Amygdala (tissue), 56 donors: ENCODE measurements around the gene DNASE1.

Source experiments
- DNase-seq, 56 donors: peaks; one replicate each; lab custom pipeline; 2025; lab: John Stamatoyannopoulos, UW

The DNASE1 gene

DNA sequence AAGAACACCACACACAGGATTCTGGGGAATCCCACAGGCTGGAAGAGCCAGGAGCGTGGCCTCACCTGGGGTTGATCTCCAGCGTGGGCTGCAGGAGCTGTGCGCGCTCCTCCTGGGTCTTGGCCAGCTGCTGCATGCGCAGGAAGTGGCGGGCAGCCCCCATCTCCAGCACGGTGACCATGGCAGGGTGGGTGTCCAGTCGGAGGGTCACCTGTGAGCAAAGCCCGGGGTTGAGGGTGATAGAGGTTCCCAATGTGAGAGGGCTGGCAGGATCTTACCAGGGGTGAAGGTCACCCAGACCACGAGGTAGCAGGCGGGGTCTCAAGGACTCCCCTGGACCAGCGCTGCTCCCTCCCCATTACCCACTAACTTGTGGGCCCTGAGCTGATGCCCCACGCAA is 7.4 kb downstream of the DNASE1 start:
- DNase-seq, result no peak

DNA sequence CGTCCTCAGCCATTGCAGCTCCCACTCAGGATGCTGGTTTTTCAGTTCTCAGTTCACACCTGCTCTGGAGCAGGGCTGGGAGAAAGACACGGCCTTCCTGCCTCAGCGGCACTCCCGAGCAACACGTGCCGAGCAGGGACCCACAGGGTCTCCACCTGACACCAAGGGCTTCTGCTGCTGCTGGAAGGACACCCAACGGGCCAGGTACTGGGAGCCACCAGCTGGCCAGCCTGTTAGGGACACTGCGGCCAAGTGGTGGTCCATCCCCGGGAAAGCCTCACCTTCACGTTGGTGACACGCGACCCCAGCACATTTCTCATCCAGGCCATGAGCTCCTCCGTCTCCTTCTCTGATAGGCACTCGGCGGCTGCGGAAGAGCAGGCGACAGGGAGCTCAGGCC is 8.1 kb downstream of the DNASE1 start:
- DNase-seq, result no peak

DNA sequence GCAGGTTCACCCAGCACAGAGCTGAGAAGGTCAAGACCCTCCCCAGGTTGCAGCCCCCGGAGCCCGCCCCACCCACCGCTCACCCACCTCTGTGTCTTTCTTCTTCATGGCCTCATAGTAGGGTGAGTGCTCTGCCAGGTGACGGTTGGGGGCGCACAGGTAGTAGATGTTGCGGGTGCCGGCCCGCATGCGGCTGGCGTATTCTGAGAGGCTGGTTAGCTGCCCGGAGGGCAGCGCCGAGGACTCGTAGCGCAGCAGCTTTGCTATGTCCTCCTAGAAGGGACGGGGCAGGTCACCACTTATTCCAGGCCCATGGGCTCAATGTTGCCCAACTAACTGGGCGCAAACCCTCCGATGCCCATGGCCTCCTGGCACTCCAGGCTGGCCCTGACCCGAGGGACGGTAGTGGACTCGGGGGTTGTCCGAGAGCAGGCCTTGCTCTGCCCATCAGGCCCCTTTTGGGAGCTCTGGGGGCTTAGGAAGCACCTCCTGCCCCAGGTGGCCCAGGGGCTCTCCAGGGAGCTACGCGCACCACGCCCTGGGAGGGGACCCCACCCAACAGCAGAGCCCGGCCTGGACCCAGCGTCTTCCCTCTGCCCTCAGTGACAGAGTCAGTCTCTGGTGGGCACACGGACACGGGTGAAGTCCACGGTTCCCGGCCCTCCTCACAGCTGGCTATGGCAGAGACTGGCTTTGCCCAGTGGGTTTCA is 9.9 kb downstream of the DNASE1 start:
- DNase-seq, result no peak

DNA sequence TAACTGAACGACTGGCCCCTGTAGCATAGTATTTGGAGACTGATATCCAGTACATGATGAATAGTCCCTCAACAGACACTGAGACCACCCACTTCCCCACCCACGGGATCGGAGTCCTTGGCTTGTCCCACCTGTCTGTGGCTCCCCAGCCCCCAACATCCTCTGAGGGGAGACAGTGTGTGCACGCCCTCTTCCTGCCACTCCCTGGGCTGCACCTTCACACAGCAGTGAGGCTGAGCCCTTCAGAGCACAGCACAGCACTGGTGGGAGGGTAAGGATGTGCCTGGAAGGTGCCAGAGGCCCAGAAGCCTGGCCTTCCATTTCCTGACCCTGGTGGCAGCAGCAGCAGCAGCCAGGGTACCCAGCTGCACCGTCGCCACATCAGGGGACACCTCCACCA is 11.0 kb downstream of the DNASE1 start:
- DNase-seq, result no peak

DNA sequence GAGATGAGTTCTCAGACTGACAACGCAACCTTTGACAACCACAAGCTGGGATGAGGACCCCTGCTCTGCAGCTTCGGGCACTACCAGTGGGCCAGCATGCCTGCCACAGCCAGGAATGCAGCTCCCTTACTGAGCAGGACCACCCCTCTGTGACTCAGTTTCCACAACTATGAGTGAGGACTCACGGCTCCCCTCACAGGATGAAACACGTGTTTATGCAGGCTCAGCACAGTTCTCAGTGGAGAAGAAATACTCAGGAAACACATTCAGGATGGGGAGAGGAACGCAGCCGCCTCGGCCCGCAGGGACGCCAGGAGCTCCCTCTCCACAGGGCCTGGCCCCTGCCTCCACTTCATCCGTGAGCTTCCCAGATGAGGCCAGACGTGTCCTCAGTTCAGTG is 14.1 kb downstream of the DNASE1 start:
- DNase-seq, result no peak

DNA sequence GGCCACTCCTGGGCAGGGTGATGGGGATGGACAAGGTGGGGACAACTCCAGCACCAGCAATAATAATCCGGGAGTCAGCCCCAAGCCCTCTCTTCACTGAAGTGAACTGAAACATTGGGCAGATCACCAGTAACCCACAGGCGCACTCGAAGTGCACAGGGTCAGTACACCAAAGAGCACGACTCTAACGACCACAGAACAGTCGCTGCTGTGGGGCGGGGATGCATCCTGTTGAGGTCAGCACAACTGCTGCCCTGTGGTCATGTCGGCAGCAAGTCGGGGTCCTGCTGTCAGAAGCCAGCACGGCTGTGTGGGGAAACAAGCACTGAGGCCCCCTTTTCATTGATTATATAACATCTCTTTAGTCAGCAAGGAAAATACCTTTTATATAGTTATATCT is 14.6 kb downstream of the DNASE1 start:
- no peak for DNase-seq

DNA sequence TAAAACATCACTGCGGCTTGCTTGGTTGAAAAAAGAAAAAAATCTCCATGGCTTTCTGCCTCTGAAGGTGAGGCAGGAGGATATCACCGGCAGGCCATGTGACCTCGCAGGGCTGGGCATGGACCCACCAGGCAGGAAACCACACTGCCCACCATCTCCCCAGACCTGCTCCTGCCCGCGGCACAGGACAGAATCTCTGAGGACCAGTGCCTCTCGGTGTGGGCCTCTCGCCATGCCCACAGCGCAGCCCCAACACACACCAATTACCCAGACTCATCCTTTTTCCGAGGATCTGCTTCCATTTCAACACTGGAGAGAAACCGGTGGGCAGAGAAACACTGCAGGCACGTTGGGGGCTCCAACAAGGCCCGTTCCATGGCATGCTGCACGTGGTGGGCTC is 16.2 kb downstream of the DNASE1 start:
- DNase-seq, result no peak

DNA sequence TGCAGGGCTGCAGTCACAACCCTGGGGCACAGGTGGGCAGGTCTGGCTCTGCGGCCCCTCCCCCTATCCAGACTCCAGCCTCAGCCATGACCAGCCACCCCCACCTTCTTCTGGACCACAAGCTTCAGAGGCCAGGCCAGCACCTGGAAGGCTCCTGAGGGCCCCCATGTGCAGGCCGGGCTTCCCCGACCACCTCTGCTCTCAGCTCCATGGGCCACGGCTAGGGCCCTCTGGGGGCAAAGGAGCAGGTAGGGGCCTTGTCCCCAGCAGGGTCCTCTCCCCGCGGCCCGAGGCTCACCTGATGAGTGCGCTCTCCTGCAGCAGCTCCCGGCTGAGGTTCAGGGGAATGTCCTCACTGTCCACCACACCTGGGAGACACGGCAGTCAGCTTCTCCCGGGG is 16.9 kb downstream of the DNASE1 start:
- DNase-seq, result no peak

DNA sequence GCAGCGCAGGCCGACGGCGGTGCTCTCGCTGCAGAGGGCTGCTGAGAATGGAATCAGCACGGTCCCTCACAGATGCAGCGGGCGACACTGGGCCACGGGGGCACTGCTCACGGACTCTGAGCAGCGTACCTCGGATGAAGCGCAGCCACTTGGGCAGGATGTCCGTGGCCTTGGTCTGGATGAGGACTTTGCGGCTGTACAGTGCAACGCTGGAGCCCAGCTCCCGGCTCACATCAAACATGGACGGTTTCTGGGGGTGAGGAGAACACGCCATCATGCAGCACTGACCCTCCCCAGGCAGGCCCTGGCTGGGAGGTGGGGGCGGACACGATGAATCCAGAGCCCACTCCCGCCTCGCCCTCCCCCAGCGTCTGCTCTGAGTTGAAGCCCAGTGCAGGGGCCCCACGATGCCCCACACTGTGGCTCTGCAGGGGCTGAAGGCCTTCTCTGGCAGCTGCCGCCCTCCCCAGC is 18.1 kb downstream of the DNASE1 start:
- no peak for DNase-seq

DNA sequence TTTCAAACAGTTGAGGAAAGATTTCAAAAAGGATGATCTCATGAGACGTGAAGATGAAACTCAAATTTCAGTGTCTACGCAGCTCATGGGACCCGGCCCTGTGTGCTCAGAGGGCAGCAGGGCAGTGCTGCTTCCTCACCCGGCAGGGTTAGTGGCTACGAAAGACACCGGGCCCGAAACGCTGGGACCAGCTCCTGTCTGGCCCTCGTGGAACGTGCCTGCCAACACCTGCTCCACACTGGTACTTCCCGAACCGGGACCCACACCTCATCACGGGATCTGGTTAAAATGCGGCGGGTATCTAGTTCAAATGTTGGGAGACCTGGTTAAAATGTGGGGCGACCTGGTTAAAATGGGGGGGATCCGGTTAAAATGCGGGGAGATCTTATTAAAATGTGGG is 18.7 kb downstream of the DNASE1 start:
- DNase-seq, result no peak

DNA sequence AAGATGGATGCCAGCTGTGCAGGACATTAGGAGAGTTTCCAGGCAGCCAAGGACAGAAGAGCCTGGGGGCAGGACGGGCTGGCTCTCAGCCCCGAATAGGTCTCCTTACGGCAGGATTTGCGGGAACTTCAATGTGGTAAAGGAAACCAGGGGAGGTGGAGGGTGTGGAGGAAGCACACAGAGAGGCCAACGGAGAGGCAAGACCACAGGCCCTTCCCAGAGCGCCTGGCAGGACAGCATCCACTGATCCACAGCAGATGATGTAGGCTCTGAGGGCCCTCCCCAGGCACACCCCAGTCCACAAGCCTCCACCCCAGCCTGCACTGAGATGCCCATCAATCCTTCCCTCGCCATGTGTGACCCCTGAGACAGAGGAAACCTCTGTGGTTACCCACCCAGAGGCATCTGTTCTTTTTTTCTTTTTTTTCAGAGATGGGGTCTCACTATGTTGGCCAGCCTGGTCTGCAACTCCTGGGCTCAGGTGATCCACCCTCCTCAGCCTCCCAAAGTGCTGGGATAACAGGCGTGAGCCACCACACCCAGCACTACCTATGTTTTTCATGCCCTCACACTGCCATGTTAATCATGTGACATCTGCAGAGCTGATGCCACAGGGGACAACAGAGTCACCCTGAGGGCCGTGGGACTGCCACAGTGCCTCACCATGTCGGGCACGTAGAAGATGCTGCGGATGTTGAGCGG is 19.3 kb downstream of the DNASE1 start:
- DNase-seq, result no peak

DNA sequence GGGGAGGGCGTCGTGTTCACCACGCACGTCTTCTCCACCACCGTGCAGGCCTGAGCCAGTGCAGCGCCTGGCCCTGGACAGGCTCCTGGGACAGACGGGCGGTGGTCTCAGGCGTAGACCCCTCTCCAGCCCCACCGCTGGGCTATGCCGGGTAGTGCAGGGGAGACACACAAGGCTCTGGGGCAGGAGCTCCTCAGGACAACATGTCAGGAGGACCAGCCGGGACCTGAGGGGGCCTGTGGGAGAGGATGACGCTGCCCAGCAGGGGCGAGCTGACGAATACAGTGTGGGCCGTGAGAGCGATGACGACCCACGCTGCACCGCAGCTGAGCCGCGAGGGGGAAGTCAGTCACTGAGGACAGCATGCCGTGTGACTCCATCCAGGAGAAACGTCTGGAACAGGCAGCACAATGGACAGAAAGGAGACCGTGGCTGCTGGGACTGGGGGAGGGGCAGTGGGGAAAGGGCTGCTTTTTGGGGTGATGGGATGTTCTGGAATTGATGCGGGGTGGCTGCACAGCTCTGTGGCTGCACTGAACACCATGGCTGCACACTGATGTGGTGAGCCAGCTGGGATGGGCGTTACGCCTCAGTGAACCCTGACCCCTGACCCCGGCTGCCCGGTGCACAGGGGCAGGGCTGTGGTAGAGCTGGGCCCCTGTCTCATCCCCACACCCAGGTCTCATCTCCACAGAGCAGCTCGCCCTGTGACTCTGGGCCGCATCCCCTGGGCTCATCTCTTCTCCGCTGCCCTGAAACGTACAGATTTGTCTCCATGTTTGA is 20.2 kb downstream of the DNASE1 start:
- no peak for DNase-seq

DNA sequence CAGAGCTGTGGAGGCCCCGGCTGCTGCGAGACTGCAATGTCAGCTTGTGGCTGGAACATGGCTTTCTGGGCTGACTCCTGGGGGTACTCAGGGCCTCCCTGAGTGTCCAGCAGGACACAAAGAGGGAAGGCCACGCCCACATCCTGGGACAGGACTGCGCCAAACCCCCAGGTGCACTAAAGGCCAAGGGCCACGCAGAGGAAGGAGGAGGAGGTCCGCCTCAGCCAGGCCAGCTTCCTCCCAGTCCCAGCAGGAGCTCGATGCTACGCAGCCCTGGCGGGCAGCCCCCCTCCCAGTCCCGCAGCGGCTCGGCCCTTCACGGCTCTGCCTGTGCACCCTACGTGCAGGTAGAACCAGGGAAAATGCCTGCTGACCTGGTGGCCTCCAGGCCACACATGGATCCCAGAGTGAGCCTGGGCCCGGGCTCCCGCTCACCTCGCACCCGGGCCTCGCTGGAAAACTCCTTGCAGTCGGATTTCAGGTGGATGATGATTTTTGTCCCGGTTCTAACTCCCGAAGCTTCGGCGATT is 21.2 kb downstream of the DNASE1 start:
- DNase-seq, result no peak

DNA sequence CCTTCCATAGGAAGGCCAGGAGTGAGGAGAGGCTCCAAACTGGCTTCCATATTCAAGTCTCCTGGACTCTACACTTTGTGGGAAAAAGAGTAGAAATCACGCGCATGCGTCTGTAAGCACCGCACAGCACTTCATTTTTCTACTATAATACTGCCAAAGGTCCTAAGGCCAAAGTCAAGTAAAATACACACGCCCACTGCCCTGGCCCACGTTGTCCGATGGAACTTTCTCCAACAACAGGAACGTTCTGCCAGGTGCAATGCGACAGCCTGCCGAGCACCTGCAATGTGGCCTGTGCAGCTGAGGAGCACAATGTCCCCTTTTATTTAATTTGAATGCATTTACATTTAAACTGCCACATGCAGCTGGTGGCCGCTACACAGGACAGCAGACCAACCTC is 23.5 kb downstream of the DNASE1 start:
- DNase-seq, result no peak

DNA sequence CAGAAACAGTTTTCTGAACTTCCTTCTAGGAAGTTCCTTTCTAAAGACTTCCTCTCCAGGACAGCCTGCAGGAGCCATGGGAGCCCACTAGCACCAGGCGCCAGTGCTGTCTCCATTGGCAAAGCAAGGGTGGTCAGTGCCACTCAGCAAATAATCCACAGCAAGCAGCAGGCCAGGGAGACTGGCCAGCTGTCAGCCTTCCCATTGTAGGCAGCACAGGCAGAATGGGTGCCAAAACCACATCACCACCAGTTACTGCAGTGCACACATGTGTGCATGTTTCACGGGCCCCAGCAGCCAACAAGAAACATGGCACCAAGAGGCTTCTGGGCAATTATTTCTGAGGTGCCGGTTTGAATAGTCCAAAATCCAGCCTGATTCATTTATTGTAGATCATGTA is 26.7 kb downstream of the DNASE1 start:
- DNase-seq, result peak in 28 of 56 donors; percentile 3 to 56 (median 24)

DNA sequence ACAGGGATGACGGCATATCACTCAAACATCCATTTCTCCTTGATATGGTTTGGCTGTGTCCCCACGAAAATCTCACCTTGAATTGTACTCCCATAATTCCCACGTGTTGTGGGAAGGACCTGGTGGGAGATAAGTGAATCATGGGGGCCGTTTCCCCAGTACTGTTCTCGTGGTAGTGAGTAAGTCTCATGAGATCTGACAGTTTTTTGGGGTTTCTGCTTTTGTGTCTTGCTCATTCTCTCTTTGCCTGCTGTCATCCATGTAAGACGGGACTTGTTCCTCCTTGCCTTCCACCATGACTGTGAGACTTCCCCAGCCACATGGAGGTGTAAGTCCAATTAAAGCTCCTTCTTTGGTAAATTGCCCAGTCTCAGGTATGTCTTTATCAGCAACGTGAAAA is 32.5 kb downstream of the DNASE1 start:
- no peak for DNase-seq

DNA sequence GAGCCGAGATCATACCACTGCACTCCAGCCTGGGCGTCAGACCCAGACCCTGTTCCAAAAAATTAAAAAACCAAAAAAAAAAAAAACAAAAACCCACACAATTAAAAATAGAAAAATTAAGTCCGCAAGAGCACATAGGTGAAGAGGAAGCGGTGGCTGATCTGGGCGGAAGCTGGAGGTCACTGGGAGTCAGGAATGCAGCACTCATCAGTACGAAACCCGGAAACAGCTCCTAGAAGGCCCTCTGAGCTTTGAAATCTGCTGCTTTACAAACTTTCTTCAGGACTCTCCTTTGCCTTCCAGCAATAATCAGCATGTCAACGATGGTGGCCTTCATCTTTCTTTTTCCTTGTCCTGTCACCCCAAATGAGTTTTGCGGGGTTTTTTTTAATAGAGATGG is 33.3 kb downstream of the DNASE1 start:
- no peak for DNase-seq

DNA sequence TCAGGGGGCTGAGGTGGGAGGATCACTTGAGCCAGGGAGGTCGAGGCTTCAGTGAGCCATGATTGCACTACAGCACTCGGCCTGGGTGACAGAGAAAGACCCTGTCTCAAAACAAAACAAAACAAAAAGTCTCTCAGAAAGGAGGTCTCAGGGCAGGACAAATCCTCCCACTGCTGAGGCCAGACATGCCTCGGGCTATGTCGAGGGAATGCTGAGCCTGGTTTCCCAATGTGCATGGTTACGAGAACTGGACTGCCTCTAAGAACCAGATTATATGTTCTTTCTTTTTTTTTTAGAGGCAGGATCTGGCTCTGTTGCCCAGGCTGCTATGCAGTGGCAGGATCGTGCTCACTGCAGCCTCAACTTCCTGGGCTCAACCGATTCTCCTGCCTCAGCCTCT is 35.2 kb downstream of the DNASE1 start:
- no peak for DNase-seq

DNA sequence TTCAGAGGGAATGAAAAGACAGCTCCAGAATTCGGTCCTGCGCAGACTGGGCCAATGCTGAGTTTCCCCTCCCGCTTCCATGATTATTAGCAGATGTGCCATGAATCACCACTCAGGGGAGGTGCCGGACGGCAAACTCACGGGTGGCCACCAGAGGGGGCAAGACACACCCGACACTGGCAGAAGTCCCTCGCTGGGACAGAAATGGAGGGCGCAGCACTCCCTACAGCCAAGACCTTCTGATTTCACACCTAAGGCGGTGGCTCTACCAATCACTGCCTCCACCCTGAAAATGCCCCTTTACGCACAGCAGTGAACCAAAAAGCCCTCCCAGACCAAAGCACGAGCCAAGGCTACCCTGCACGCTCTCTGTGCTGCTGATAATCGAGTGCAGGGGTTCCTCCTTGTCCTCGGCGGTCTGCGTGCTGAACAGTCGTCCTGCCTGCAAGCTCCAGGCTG is 36.0 kb downstream of the DNASE1 start:
- DNase-seq, result peak; percentile 30 to 97 (median 81)

DNA sequence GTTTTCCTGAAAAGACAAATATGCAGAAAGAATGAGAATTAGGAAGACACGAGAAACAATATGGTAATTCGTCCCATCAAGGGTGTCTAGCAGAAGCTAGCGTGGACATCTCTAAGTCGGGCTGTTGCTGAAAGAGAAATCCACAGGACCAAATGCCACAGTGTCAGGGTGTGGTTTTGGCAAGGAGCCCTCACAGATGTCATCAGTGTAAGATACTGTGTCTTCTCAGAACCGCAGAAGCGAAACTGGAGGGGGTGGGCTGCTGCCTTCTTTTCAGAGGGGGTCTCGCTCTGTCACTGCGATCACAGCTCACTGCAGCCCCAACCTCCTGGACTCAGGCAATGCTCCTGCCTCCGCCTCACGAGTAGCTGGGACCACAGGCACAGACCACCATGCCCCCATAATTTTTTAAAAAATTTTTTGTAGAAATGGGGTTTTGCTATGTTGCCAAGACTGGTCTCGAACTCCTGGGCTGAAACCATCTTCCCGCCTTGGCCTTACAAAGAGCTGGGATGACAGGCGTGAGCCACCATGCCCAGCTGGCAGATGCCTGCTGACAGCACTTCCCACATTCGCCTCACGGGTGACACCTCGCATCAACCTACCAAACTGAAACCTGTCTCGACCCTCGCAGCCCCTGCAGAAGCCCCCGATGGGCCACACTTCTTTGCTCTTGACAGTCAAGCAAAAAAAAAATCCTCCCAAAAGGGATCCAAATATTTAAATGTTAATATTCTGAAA is 36.7 kb downstream of the DNASE1 start:
- peak in 1 of 56 donors; percentile 20 for DNase-seq
